SU-DHL-6 (cell line): ENCODE data around the gene NNMT.

Experiments used
- H2AFZ ChIP-seq: fragments of 200-600 bp; sonication (generic); 2 replicates; pipeline ENCODE4 v1.6.1; 2014; ENCODE audit warnings: low read depth, mild to moderate bottlenecking, moderate library complexity, mixed read lengths, antibody characterized with exemption, low read length; ENCODE audit not compliant: severe bottlenecking
- H3F3A ChIP-seq: fragments of 200-600 bp; shearing (Covaris generic); 2 replicates; pipeline ENCODE4 v1.6.0; 2016; ENCODE audit warnings: antibody characterized with exemption, mild to moderate bottlenecking; ENCODE audit not compliant: insufficient read depth
- H3K27ac ChIP-seq: fragments of 200-600 bp; sonication (generic); 2 replicates; pipeline ENCODE4 v1.5.1; 2016; ENCODE audit warnings: low read depth, mild to moderate bottlenecking, low read length, moderate library complexity, mixed read lengths
- H3K27me3 ChIP-seq: fragments of 200-600 bp; sonication (generic), shearing (Covaris generic); 2 replicates; pipeline ENCODE4 v1.6.0; 2014; ENCODE audit warnings: mild to moderate bottlenecking, low read length
- H3K36me3 ChIP-seq: fragments of 200-600 bp; sonication (generic); 2 replicates; pipeline ENCODE4 v1.6.1; 2014; ENCODE audit warnings: mild to moderate bottlenecking, low read length, mixed read lengths
- H3K4me2 ChIP-seq: fragments of 300-600, 200-600 bp; shearing (Covaris generic), sonication (generic); 2 replicates; pipeline ENCODE4 v1.6.0; 2014; ENCODE audit warnings: low read length, low read depth, mild to moderate bottlenecking; ENCODE audit not compliant: poor library complexity, severe bottlenecking
- H3K4me3 ChIP-seq: fragments of 200-600 bp; sonication (generic); 2 replicates; pipeline ENCODE4 v1.5.1; 2014; ENCODE audit warnings: antibody characterized with exemption, low read length, mild to moderate bottlenecking, mixed read lengths; ENCODE audit not compliant: insufficient read depth, poor library complexity, severe bottlenecking
- H3K79me2 ChIP-seq: fragments of 200-600 bp; sonication (generic); 2 replicates; pipeline ENCODE4 v1.6.1; 2014; ENCODE audit warnings: mild to moderate bottlenecking, low read length, moderate library complexity; ENCODE audit not compliant: insufficient read depth
- H3K9ac ChIP-seq: fragments of 200-600 bp; sonication (generic); 2 replicates; pipeline ENCODE4 v1.7.0; 2014; ENCODE audit warnings: mild to moderate bottlenecking, low read length
- H3K9me2 ChIP-seq: fragments of 200-600 bp; sonication (generic); replicated peaks from 2 replicates; pipeline ENCODE4 v1.6.1; 2014; ENCODE audit warnings: low read length; ENCODE audit not compliant: insufficient read depth
- H3K9me3 ChIP-seq: fragments of 200-600 bp; sonication (generic); 2 replicates; pipeline ENCODE4 v1.6.1; 2014; ENCODE audit warnings: low read length, mixed read lengths; ENCODE audit not compliant: insufficient read depth
- H4K20me1 ChIP-seq: fragments of 200-600 bp; sonication (generic); 2 replicates; pipeline ENCODE4 v1.6.1; 2014; ENCODE audit warnings: low read depth, mild to moderate bottlenecking, antibody characterized with exemption, low read length, moderate library complexity, mixed read lengths
- EZH2phosphoT487 ChIP-seq: fragments of 200-600 bp; sonication (generic), shearing (Covaris generic); conservative IDR thresholded peaks from 2 replicates; pipeline ENCODE4 v1.6.1; 2018; ENCODE audit warnings: mild to moderate bottlenecking, antibody characterized with exemption, low read length, moderate library complexity, mixed read lengths
- TF ChIP-seq, protein P1 (sequence below): fragments of 200-600 bp; sonication (generic); IDR thresholded peaks from one replicate; pipeline ENCODE4 v1.5.1; 2017; ENCODE audit warnings: antibody characterized with exemption, mild to moderate bottlenecking, low read length, moderate library complexity; ENCODE audit not compliant: insufficient read depth, poor library complexity, severe bottlenecking

Gene NNMT

GRCh38 chr11:114350022-114350421 lies 53.8 kb downstream of the NNMT start:
- Histone ChIP-seq H3K4me3 (no peak overlapping the region), H3K27me3 (no peaks in the 10 kb centered on the region), H3K27ac (no peak overlapping the region), H3K9ac (no peak overlapping the region), H3K9me3 (no peaks in the 10 kb centered on the region), H2AFZ (no peak overlapping the region), H4K20me1 (no peaks in the 10 kb centered on the region), H3K9me2 (no peaks in the 10 kb centered on the region), H3K79me2 (no peaks in the 10 kb centered on the region), H3F3A (no peaks in the 10 kb centered on the region), H3K36me3 (no peaks in the 10 kb centered on the region), H3K4me2 (no peak overlapping the region)
- no peak for TF ChIP-seq EZH2phosphoT487
- TF ChIP-seq, protein P1, sequence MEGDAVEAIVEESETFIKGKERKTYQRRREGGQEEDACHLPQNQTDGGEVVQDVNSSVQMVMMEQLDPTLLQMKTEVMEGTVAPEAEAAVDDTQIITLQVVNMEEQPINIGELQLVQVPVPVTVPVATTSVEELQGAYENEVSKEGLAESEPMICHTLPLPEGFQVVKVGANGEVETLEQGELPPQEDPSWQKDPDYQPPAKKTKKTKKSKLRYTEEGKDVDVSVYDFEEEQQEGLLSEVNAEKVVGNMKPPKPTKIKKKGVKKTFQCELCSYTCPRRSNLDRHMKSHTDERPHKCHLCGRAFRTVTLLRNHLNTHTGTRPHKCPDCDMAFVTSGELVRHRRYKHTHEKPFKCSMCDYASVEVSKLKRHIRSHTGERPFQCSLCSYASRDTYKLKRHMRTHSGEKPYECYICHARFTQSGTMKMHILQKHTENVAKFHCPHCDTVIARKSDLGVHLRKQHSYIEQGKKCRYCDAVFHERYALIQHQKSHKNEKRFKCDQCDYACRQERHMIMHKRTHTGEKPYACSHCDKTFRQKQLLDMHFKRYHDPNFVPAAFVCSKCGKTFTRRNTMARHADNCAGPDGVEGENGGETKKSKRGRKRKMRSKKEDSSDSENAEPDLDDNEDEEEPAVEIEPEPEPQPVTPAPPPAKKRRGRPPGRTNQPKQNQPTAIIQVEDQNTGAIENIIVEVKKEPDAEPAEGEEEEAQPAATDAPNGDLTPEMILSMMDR, result no peak

DNA sequence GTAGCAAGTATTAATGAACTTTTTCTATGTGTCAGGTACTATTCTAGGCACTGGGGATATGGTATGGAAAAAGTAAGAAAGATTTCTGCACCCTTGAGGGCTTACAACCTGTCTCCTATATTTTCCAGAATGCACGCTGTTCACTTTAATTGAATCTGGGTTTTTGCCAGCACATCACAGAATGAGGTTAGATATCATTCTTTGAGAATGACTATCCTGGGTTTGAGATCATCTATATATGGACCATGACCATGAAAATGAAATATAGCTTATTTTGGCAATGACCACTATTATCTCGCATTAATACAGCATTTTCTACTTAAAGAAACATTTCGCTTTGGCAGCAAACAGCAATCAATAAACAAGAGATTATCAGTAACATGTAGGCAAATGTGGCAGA lies 57.2 kb downstream of the NNMT start:
- no peaks in the 10 kb centered on the region for H3K9me3 ChIP-seq
- H3K36me3 ChIP-seq, result no peaks in the 10 kb centered on the region
- H4K20me1 ChIP-seq, result no peaks in the 10 kb centered on the region
- no peaks in the 10 kb centered on the region for H3K27me3 ChIP-seq
- H3K79me2 ChIP-seq, result no peaks in the 10 kb centered on the region
- no peaks in the 10 kb centered on the region for H3K9me2 ChIP-seq
- H3F3A ChIP-seq, result no peaks in the 10 kb centered on the region
- H3K4me2 ChIP-seq, result no peak overlapping the region
- H3K9ac ChIP-seq, result no peak overlapping the region
- no peak overlapping the region for H3K27ac ChIP-seq
- H3K4me3 ChIP-seq, result no peak overlapping the region
- no peak overlapping the region for H2AFZ ChIP-seq
- no peak for TF ChIP-seq EZH2phosphoT487
- TF ChIP-seq, protein P1, result no peak

DNA sequence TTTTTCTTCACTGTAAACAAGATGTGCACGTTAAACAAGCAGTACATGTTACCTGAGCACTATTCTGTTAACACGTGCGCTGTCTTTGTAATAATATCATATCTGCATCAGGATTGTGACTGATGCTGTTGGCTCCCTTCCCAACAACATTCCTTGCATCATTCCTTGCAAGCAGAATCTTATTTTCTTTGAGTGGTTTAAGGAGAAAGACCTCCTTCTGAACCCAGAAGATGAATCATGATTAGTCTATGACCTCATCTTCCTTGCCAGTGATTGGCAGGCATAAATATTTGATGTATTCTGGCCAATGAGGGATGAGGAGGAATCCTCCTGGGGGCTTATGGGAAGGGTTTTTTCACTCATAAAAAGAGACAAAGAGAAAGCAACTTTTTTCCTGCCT lies 57.9 kb downstream of the NNMT start:
- Histone ChIP-seq H3K79me2 (no peaks in the 10 kb centered on the region), H3K36me3 (no peaks in the 10 kb centered on the region), H3K27me3 (no peaks in the 10 kb centered on the region), H3K9me2 (no peaks in the 10 kb centered on the region), H3K4me3 (no peak overlapping the region), H3K4me2 (no peak overlapping the region), H4K20me1 (no peaks in the 10 kb centered on the region), H2AFZ (no peak overlapping the region), H3K9ac (no peak overlapping the region), H3K27ac (no peak overlapping the region), H3K9me3 (no peaks in the 10 kb centered on the region), H3F3A (no peaks in the 10 kb centered on the region)
- TF ChIP-seq EZH2phosphoT487, result no peak
- TF ChIP-seq, protein P1, result no peak

DNA sequence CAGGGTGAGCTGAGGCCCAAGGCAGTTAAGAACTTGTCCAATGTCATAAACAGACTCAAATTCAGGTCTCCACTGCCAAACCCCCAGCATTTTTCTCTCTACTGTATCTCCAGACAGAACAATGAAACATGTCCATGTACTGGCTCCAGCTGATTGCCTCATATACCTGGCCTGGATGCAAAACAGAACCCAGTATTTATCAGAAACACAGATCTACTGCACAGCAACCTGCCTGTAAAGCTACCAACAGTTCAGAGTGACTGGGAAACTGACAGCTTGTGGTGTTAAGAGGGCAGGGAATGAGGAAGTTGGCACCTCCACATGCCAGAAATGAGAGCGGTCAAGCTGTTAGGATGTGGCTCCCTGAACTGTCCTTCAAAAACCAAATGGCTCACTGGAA lies 62.5 kb downstream of the NNMT start:
- Histone ChIP-seq H3K4me3 (no peak overlapping the region), H3F3A (no peaks in the 10 kb centered on the region), H3K9ac (no peak overlapping the region), H3K79me2 (no peaks in the 10 kb centered on the region), H3K9me3 (no peaks in the 10 kb centered on the region), H2AFZ (no peak overlapping the region), H3K4me2 (no peak overlapping the region), H3K27me3 (no peaks in the 10 kb centered on the region), H3K9me2 (no peaks in the 10 kb centered on the region), H3K36me3 (no peaks in the 10 kb centered on the region), H4K20me1 (no peaks in the 10 kb centered on the region), H3K27ac (no peak overlapping the region)
- TF ChIP-seq, protein P1, result no peak
- no peak for TF ChIP-seq EZH2phosphoT487
